Measurements from ENCODE around the gene KLK14.

Gene KLK14

GRCh38 chr19:51082611-51083010 is at the start of gene KLK14:
Gene KLK14, minus strand, starts transcription at chr19:51082887. Its CDS starts 273 bp downstream, at chr19:51082614.
- in situ Hi-C loops (cut with MboI; ENCODE audit: low sequenced_read_pairs) = no loop called here

GRCh38 chr19:51131780-51132680 is 49.3 kb upstream of the KLK14 start:
- in situ Hi-C loops (cut with MboI; ENCODE audit: low sequenced_read_pairs) = no loop called here

- in situ Hi-C loops (cut with MboI; ENCODE audit: low sequenced_read_pairs) = no loop called here
Observed at GRCh38 chr19:51129716-51130115, 47.0 kb upstream of the KLK14 start.

- in situ Hi-C loops (cut with MboI; ENCODE audit: low sequenced_read_pairs) = no loop called here
Observed at GRCh38 chr19:51128227-51128626, 45.5 kb upstream of the KLK14 start.

GRCh38 chr19:51127755-51128154 is 45.1 kb upstream of the KLK14 start:
- in situ Hi-C loops (cut with MboI; ENCODE audit: low sequenced_read_pairs) = no loop called here

- in situ Hi-C loops (cut with MboI; ENCODE audit: low sequenced_read_pairs) = no loop called here
Observed at GRCh38 chr19:51127032-51127431, 44.3 kb upstream of the KLK14 start.

GRCh38 chr19:51125421-51126075 is 42.9 kb upstream of the KLK14 start:
- in situ Hi-C loops (cut with MboI; ENCODE audit: low sequenced_read_pairs) = no loop called here

- in situ Hi-C loops (cut with MboI; ENCODE audit: low sequenced_read_pairs) = no loop called here
Observed at GRCh38 chr19:51124729-51125128, 42.0 kb upstream of the KLK14 start, which contains the start of gene SIGLEC9. Gene SIGLEC9, plus strand, starts transcription at chr19:51124906. Its CDS starts 69 bp downstream, at chr19:51124975.

GRCh38 chr19:51124216-51124615 is 41.5 kb upstream of the KLK14 start:
- in situ Hi-C loops (cut with MboI; ENCODE audit: low sequenced_read_pairs) = no loop called here

- in situ Hi-C loops (cut with MboI; ENCODE audit: low sequenced_read_pairs) = no loop called here
Observed at GRCh38 chr19:51123802-51124201, 41.1 kb upstream of the KLK14 start.

- in situ Hi-C loops (cut with MboI; ENCODE audit: low sequenced_read_pairs) = no loop called here
Observed at GRCh38 chr19:51123381-51123800, 40.7 kb upstream of the KLK14 start.

GRCh38 chr19:51122112-51122981 is 39.7 kb upstream of the KLK14 start:
- in situ Hi-C loops (cut with MboI; ENCODE audit: low sequenced_read_pairs) = no loop called here

- in situ Hi-C loops (cut with MboI; ENCODE audit: low sequenced_read_pairs) = no loop called here
Observed at GRCh38 chr19:51121257-51121656, 38.6 kb upstream of the KLK14 start.

GRCh38 chr19:51120160-51120559 is 37.5 kb upstream of the KLK14 start:
- in situ Hi-C loops (cut with MboI; ENCODE audit: low sequenced_read_pairs) = no loop called here

GRCh38 chr19:51119611-51120010 is 36.9 kb upstream of the KLK14 start:
- in situ Hi-C loops (cut with MboI; ENCODE audit: low sequenced_read_pairs) = no loop called here

- in situ Hi-C loops (cut with MboI; ENCODE audit: low sequenced_read_pairs) = no loop called here
Observed at GRCh38 chr19:51119101-51119500, 36.4 kb upstream of the KLK14 start.

- in situ Hi-C loops (cut with MboI; ENCODE audit: low sequenced_read_pairs) = no loop called here
Observed at GRCh38 chr19:51116736-51117286, 34.1 kb upstream of the KLK14 start.

GRCh38 chr19:51114087-51114729 is 31.5 kb upstream of the KLK14 start:
- in situ Hi-C loops (cut with MboI; ENCODE audit: low sequenced_read_pairs) = no loop called here

GRCh38 chr19:51111606-51112005 is 28.9 kb upstream of the KLK14 start:
- in situ Hi-C loops (cut with MboI; ENCODE audit: low sequenced_read_pairs) = no loop called here

GRCh38 chr19:51110666-51110971 is 27.9 kb upstream of the KLK14 start:
- in situ Hi-C loops (cut with MboI; ENCODE audit: low sequenced_read_pairs) = no loop called here

- in situ Hi-C loops (cut with MboI; ENCODE audit: low sequenced_read_pairs) = no loop called here
Observed at GRCh38 chr19:51108805-51109146, 26.1 kb upstream of the KLK14 start.
